GM11168 (cell line): Measurements from ENCODE around the gene MMP25.

Experiments
- in situ Hi-C: fragments of 300-500 bp; cut with MboI; formaldehyde crosslinking; loops from one replicate; pipeline ENCODE4 v1.12.0; 2022; ENCODE audit warnings: low sequenced_read_pairs; ENCODE audit not compliant: unreplicated experiment

The MMP25 gene

GRCh38 chr16:3088925-3089716 is 42.8 kb downstream of the MMP25 start:
- in situ Hi-C loops, result no loop called here

- in situ Hi-C loops, result no loop called here
Observed at GRCh38 chr16:3089717-3090592, 43.6 kb downstream of the MMP25 start.

- in situ Hi-C loops, result no loop called here
Observed at GRCh38 chr16:3091551-3091950, 45.2 kb downstream of the MMP25 start.

- in situ Hi-C loops, result no loop called here
Observed at GRCh38 chr16:3092501-3092941, 46.2 kb downstream of the MMP25 start.

- in situ Hi-C loops, result no loop called here
Observed at GRCh38 chr16:3094289-3095027, 48.1 kb downstream of the MMP25 start.

- in situ Hi-C loops, result no loop called here
Observed at GRCh38 chr16:3095869-3096268, 49.5 kb downstream of the MMP25 start.

GRCh38 chr16:3096362-3096761 is 50.0 kb downstream of the MMP25 start:
- in situ Hi-C loops, result no loop called here

GRCh38 chr16:3097266-3097665 is 50.9 kb downstream of the MMP25 start:
- in situ Hi-C loops, result no loop called here

- in situ Hi-C loops, result no loop called here
Observed at GRCh38 chr16:3098459-3099394, 52.4 kb downstream of the MMP25 start, which contains the start of gene ZSCAN10. Gene ZSCAN10 (minus strand): TSS chr16:3099294. CDS start chr16:3092937, 6,357 bp downstream.

- in situ Hi-C loops, result no loop called here
Observed at GRCh38 chr16:3099395-3099731, 53.0 kb downstream of the MMP25 start.

- in situ Hi-C loops, result no loop called here
Observed at GRCh38 chr16:3099732-3100499, 53.6 kb downstream of the MMP25 start.

GRCh38 chr16:3101018-3101840 is 54.9 kb downstream of the MMP25 start:
- in situ Hi-C loops, result no loop called here

- in situ Hi-C loops, result no loop called here
Observed at GRCh38 chr16:3101841-3102470, 55.6 kb downstream of the MMP25 start.

- in situ Hi-C loops, result no loop called here
Observed at GRCh38 chr16:3106205-3106928, 60.0 kb downstream of the MMP25 start.
